GM06990 (cell line): ENCODE results near the gene AKAP9.

Source experiments
- DNase-seq: peaks from one replicate; pipeline ENCODE4 v3.0.0-alpha.2; 2011; ENCODE audit not compliant: insufficient read length; ENCODE audit errors: extremely low read depth
- H3K27me3 ChIP-seq: replicated peaks from 2 replicates; pipeline ENCODE4 v1.6.0; 2011; ENCODE audit warnings: low read length; ENCODE audit not compliant: control insufficient read depth, insufficient read depth
- H3K36me3 ChIP-seq: 2 replicates; pipeline ENCODE4 v1.5.1; 2011; ENCODE audit warnings: low read length; ENCODE audit not compliant: control insufficient read depth, insufficient read depth
- H3K4me3 ChIP-seq: replicated peaks from 2 replicates; pipeline ENCODE4 v1.5.1; 2011; ENCODE audit warnings: low read depth, mild to moderate bottlenecking, control low read depth, low read length
- TF ChIP-seq, protein P1 (sequence below): IDR thresholded peaks from 2 replicates; pipeline ENCODE4 v1.5.1; 2011; ENCODE audit warnings: low read length, control low read depth, mild to moderate bottlenecking, inconsistent platforms; ENCODE audit not compliant: insufficient read depth, poor library complexity, severe bottlenecking

The AKAP9 gene

DNA sequence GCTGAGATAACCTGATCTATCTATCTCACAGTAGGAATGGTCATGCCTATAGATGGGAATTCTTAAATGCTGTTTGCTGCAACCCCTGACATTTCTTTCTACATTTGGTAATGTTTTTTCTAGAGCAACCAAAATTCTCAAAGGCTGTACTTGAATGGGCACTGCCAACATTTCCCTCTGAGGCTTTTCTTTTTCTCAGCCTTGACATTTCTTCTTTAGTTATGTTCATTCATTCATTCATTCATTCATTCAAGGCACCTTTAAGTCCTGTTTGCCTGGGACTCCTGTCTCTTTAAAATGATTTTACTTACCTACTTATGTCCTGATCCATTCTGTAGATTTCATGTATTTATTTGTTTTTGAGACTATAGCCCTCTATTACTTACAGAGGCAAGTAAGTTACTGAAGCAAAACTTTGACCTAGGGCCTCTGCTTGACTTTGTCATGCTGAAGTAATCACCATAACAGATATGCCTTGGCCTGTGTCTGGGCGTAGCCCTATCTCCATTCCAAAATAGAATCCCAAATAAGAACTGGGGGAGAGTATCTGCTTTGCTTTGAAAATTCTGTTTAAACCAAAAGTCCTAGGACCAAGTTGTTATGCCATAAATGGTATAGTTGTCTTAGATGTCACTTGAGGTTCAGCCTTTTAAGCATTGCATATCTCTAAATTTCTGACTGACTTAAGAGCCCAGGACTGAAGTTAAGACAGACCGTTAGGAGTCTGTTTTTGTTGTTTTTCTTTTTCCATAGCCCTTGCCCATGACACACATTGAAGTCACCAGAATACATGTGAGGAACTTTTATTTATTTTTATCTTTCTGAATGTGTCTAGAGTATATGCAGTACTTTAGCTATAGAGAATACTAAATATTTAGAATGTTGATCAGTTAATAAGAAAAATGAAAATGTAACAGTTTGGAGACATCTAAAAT is 59.2 kb downstream of the AKAP9 start:
- Histone ChIP-seq H3K4me3 (no peak overlapping the region), H3K27me3 (no peaks in the 10 kb centered on the region), H3K36me3 (peaks cover 4% of the 10 kb centered on the region; the same call in 1 of the 2 replicates)
- DNase-seq: no peak
- TF ChIP-seq, protein P1, sequence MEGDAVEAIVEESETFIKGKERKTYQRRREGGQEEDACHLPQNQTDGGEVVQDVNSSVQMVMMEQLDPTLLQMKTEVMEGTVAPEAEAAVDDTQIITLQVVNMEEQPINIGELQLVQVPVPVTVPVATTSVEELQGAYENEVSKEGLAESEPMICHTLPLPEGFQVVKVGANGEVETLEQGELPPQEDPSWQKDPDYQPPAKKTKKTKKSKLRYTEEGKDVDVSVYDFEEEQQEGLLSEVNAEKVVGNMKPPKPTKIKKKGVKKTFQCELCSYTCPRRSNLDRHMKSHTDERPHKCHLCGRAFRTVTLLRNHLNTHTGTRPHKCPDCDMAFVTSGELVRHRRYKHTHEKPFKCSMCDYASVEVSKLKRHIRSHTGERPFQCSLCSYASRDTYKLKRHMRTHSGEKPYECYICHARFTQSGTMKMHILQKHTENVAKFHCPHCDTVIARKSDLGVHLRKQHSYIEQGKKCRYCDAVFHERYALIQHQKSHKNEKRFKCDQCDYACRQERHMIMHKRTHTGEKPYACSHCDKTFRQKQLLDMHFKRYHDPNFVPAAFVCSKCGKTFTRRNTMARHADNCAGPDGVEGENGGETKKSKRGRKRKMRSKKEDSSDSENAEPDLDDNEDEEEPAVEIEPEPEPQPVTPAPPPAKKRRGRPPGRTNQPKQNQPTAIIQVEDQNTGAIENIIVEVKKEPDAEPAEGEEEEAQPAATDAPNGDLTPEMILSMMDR: no peak

- Histone ChIP-seq H3K36me3 (peaks cover 2% of the 10 kb centered on the region; the same call in 1 of the 2 replicates), H3K27me3 (no peaks in the 10 kb centered on the region), H3K4me3 (no peak overlapping the region)
- TF ChIP-seq, protein P1: no peak
- no peak for DNase-seq
Measured at GRCh38 chr7:92002720-92003119, 62.1 kb downstream of the AKAP9 start.

GRCh38 chr7:92006046-92006445 is 65.4 kb downstream of the AKAP9 start:
- Histone ChIP-seq H3K4me3 (no peak overlapping the region), H3K36me3 (no peaks in the 10 kb centered on the region; the same call in 1 of the 2 replicates), H3K27me3 (no peaks in the 10 kb centered on the region)
- no peak for DNase-seq
- TF ChIP-seq, protein P1: no peak

DNA sequence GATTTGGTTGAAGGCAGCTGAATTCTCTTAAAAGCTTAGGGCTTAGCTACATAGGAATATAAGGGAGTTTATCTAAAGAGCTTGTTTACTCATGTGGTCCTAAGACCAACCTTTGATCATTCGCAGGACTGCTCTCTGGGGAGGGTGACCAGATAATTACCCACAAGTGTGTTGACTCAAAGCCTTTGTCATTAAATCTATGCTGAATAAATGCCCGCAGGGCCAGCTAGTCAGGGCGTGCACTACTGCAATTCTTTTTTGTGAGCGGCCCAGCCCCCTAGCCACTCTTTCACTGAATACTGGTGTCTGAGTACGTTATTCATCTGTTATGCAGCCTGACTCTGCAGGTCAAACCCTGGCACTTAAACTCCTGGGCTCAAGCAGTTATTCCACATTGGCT is 69.6 kb downstream of the AKAP9 start:
- Histone ChIP-seq H3K27me3 (no peaks in the 10 kb centered on the region), H3K36me3 (no peaks in the 10 kb centered on the region; the same call in 1 of the 2 replicates), H3K4me3 (no peak overlapping the region)
- TF ChIP-seq, protein P1: no peak
- DNase-seq: no peak

GRCh38 chr7:92013611-92014010 is 72.9 kb downstream of the AKAP9 start:
- TF ChIP-seq, protein P1: no peak
- Histone ChIP-seq H3K36me3 (no peaks in the 10 kb centered on the region; the same call in 1 of the 2 replicates), H3K27me3 (no peaks in the 10 kb centered on the region), H3K4me3 (no peak overlapping the region)
- no peak for DNase-seq

- H3K4me3 ChIP-seq: no peak overlapping the region
- TF ChIP-seq, protein P1: no peak
- H3K27me3 ChIP-seq: no peaks in the 10 kb centered on the region
- peaks cover 4% of the 10 kb centered on the region for H3K36me3 ChIP-seq
- DNase-seq: no peak
Measured at GRCh38 chr7:92020636-92021035, 80.0 kb downstream of the AKAP9 start.
